Natural killer cell treated with Interleukin-12 subunit alpha and Interleukin-12 subunit beta and Interleukin-15 and Interleukin-18, amount 100 ng/mL, for 72 hours (primary cell): Measurements from ENCODE around the gene BMPR1B. TPM values are rescaled to one million over a fixed set of nuclear protein-coding genes. Genes with fewer than 3 reads are reported as not detected.

Experiments
- ATAC-seq, 2 donors: fragments of 150-1000 bp; cut with Tn5 transposase in 1 of 2; sonication (Bioruptor Pico), chemical (Tn5 transposase) in 1 of 2; 2 replicates each; pipeline ENCODE4 v1.10.0; 2021
- DNase-seq: peaks from one replicate; pipeline ENCODE4 v3.0.0; 2022; ENCODE audit warnings: low spot score
- H3K27ac Mint-ChIP-seq, 2 donors: 1 replicate in 1 of 2; 2 replicates in 1 of 2; pipeline ENCODE4 v1.8.0; 2022; ENCODE audit warnings: mixed read lengths in 2 of 2, mild to moderate bottlenecking in 1 of 2, moderate library complexity in 1 of 2
- H3K27me3 Mint-ChIP-seq, 2 donors: 1 replicate in 1 of 2; 2 replicates in 1 of 2; pipeline ENCODE4 v1.8.0; 2022; ENCODE audit warnings: mixed read lengths in 2 of 2
- H3K36me3 Mint-ChIP-seq: one replicate; pipeline ENCODE4 v1.8.0; 2022; ENCODE audit warnings: mixed read lengths
- H3K4me1 Mint-ChIP-seq, 2 donors: 1 replicate in 1 of 2; 2 replicates in 1 of 2; pipeline ENCODE4 v1.8.0; 2022; ENCODE audit warnings: low read depth in 2 of 2, mixed read lengths in 2 of 2, mild to moderate bottlenecking in 1 of 2
- H3K4me3 Mint-ChIP-seq: one replicate; pipeline ENCODE4 v1.8.0; 2022; ENCODE audit warnings: mixed read lengths
- H3K9me3 Mint-ChIP-seq: 2 replicates; pipeline ENCODE4 v1.8.0; 2022; ENCODE audit warnings: mixed read lengths
- total RNA-seq, 2 donors: library from RNA; stranded (reverse); gene quantifications; one replicate each; pipeline ENCODE4 v1.2.3, GENCODE V29; 2022

BMPR1B gene
- total RNA-seq, 2 donors from 2014 or later: not detected

DNA sequence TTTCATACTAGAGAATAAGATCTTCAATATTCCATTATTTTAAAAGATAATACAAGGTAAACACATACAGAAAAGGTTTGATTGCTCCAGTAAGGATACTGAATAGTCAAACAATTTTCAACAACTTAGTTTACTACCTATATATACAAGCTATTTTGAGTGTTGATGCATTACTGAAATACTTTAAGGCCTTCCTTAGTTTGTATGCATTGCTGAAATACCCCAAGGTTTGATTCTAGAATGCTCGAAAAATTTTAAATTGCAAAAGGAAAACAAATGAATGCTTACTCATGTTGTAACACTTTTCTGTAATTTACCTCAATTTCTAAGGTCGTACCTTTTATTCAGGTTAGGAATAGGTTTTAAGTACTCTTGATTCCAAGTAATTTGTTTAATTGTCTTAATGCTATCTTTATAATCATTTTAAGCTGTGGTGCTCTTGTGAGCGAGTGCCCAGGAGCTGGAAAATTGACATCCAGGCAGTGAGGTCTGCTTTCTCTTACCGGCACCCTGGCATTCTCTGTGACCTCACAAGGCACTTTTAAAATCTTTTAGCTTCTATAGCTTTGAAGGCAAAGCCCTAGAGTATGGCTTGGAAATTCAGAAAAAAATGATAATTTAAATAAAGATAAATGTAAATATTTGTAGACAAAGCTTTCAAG is 114.0 kb downstream of the BMPR1B start:
- H3K9me3 Mint-ChIP-seq: no peaks in the 10 kb centered on the region
- H3K27me3 Mint-ChIP-seq: no peaks in the 10 kb centered on the region
- H3K4me3 Mint-ChIP-seq: no peak overlapping the region
- no peaks in the 10 kb centered on the region for H3K36me3 Mint-ChIP-seq
- DNase-seq (no peak), ATAC-seq (no peak)
- no peaks in the 10 kb centered on the region for H3K4me1 Mint-ChIP-seq
- no peak overlapping the region for H3K27ac Mint-ChIP-seq

DNA sequence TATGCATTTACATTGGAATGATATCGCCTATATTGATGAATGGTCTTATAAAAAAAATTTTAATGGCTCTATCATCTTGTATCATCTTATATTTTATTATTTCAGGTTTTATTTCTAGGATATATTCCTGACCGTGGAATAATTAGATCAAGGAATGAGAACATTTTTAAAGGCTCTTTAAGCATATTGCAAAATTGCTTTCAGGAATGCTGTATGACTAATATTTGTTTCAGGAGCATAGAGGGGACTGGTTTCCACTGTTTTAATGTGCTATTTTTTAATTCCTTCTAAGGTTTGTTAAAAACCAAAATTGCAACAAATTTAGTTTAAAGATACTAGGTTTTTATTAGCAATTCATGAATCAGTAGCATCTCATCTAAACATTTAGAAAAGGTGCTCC is 120.2 kb downstream of the BMPR1B start:
- no peak for ATAC-seq
- H3K4me1 Mint-ChIP-seq: no peaks in the 10 kb centered on the region
- no peaks in the 10 kb centered on the region for H3K36me3 Mint-ChIP-seq
- H3K27me3 Mint-ChIP-seq: no peaks in the 10 kb centered on the region
- DNase-seq: no peak
- H3K27ac Mint-ChIP-seq: no peak overlapping the region
- no peaks in the 10 kb centered on the region for H3K9me3 Mint-ChIP-seq
- no peak overlapping the region for H3K4me3 Mint-ChIP-seq

- DNase-seq: no peak
Measured at GRCh38 chr4:94880956-94881355, 123.2 kb downstream of the BMPR1B start.

GRCh38 chr4:94882756-94883155 is 125.0 kb downstream of the BMPR1B start:
- peaks cover 0 to 4% of the 10 kb centered on the region in 2 donors for H3K27me3 Mint-ChIP-seq
- no peak overlapping the region for H3K4me3 Mint-ChIP-seq
- peaks cover 4% of the 10 kb centered on the region for H3K9me3 Mint-ChIP-seq
- no peaks in the 10 kb centered on the region for H3K4me1 Mint-ChIP-seq
- ATAC-seq (no peak), DNase-seq (no peak)
- no peak overlapping the region for H3K27ac Mint-ChIP-seq
- H3K36me3 Mint-ChIP-seq: no peaks in the 10 kb centered on the region

More at GRCh38 chr4:94880956-94881355, 123.2 kb downstream of the BMPR1B start:
- ATAC-seq: no peak
- no peak overlapping the region for H3K27ac Mint-ChIP-seq
- H3K9me3 Mint-ChIP-seq: no peaks in the 10 kb centered on the region
- H3K4me1 Mint-ChIP-seq: no peaks in the 10 kb centered on the region
- no peaks in the 10 kb centered on the region for H3K36me3 Mint-ChIP-seq
- H3K4me3 Mint-ChIP-seq: no peak overlapping the region
- no peaks in the 10 kb centered on the region for H3K27me3 Mint-ChIP-seq

- peaks cover 4% of the 10 kb centered on the region for H3K9me3 Mint-ChIP-seq
- H3K4me1 Mint-ChIP-seq: no peaks in the 10 kb centered on the region
- H3K36me3 Mint-ChIP-seq: no peaks in the 10 kb centered on the region
- H3K4me3 Mint-ChIP-seq: no peak overlapping the region
- peaks cover 0 to 4% of the 10 kb centered on the region in 2 donors for H3K27me3 Mint-ChIP-seq
- H3K27ac Mint-ChIP-seq: no peak overlapping the region
- DNase-seq: no peak
- ATAC-seq: no peak
Measured at GRCh38 chr4:94887027-94887426, 129.3 kb downstream of the BMPR1B start.

- H3K36me3 Mint-ChIP-seq: no peaks in the 10 kb centered on the region
- ATAC-seq: no peak
- peaks cover 4% of the 10 kb centered on the region for H3K9me3 Mint-ChIP-seq
- H3K4me3 Mint-ChIP-seq: no peak overlapping the region
- no peaks in the 10 kb centered on the region for H3K4me1 Mint-ChIP-seq
- peaks cover 0 to 4% of the 10 kb centered on the region in 2 donors for H3K27me3 Mint-ChIP-seq
- no peak overlapping the region for H3K27ac Mint-ChIP-seq
- DNase-seq: no peak
Measured at GRCh38 chr4:94889523-94889922, 131.8 kb downstream of the BMPR1B start.

- Mint-ChIP-seq H3K9me3 (peaks cover 4% of the 10 kb centered on the region), H3K27me3 (peaks cover 0 to 4% of the 10 kb centered on the region in 2 donors), H3K4me1 (no peaks in the 10 kb centered on the region), H3K4me3 (no peak overlapping the region), H3K36me3 (no peaks in the 10 kb centered on the region), H3K27ac (no peak overlapping the region)
- ATAC-seq: no peak
- no peak for DNase-seq
Measured at GRCh38 chr4:94889946-94890345, 132.2 kb downstream of the BMPR1B start.

DNA sequence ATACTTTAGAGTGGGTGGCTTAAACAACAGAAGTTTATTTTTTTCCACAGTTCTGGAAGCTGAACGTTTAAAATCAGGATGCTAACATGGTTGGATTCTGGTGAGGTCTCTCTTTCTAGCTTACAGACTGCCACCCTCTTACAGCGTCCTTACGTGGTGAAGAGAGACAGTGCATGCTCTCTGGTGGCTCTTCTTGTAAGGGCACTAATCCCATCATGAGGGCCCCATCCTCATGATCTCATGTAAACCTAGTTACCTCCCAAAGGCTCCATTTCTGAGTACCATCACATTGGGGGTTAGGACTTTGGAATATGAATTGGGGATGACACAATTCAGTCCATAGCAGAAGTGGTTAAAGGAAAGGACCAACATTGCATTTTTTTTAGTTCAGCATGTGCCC is 132.8 kb downstream of the BMPR1B start:
- peaks cover 4% of the 10 kb centered on the region for H3K9me3 Mint-ChIP-seq
- H3K27me3 Mint-ChIP-seq: peaks cover 0 to 4% of the 10 kb centered on the region in 2 donors
- H3K27ac Mint-ChIP-seq: no peak overlapping the region
- DNase-seq (no peak), ATAC-seq (no peak)
- no peaks in the 10 kb centered on the region for H3K4me1 Mint-ChIP-seq
- no peak overlapping the region for H3K4me3 Mint-ChIP-seq
- no peaks in the 10 kb centered on the region for H3K36me3 Mint-ChIP-seq

DNA sequence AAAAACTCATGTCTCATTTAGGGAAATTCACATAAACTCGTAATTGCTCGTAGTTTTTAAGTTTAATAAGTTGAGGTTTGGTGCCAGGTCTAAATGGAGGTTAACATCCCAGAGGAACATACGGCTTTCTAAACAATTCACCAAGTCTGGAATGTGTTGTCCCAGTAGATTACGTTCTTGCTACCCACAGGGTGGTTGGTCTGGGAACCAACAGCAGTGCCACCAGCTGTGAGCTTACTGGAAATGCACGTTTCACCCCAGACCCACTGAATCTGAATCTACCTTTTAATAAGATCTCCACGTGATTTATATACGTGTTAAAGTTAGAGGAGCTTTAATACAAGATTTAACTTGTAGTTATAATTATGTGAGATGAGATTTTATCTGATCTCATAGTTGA is 134.3 kb downstream of the BMPR1B start:
- no peak overlapping the region for H3K4me3 Mint-ChIP-seq
- no peak for DNase-seq
- no peaks in the 10 kb centered on the region for H3K27me3 Mint-ChIP-seq
- no peaks in the 10 kb centered on the region for H3K9me3 Mint-ChIP-seq
- no peak overlapping the region for H3K27ac Mint-ChIP-seq
- no peak for ATAC-seq
- no peaks in the 10 kb centered on the region for H3K4me1 Mint-ChIP-seq
- H3K36me3 Mint-ChIP-seq: no peaks in the 10 kb centered on the region

DNA sequence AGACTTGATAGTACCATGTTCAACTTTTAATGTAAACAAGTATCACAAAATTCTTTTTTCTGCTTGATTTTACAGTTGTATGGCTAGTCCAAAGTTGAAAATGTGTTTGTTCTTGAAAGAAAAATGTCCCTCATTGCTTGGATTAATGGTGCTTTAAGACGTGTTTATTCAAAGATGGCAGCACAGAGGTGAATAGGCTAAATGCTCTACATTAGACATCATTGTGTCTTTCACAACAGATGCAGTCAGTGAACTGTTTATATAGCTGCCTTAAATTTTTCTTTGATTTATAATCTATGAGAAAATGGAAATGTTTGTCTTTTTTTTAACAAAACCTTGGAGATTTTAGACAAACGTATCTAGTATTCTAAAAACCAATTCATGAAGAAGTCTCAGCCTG is 137.3 kb downstream of the BMPR1B start:
- no peaks in the 10 kb centered on the region for H3K27me3 Mint-ChIP-seq
- H3K36me3 Mint-ChIP-seq: no peaks in the 10 kb centered on the region
- DNase-seq (no peak), ATAC-seq (no peak)
- H3K4me1 Mint-ChIP-seq: no peaks in the 10 kb centered on the region
- H3K4me3 Mint-ChIP-seq: no peak overlapping the region
- H3K9me3 Mint-ChIP-seq: no peaks in the 10 kb centered on the region
- H3K27ac Mint-ChIP-seq: no peak overlapping the region

- H3K27ac Mint-ChIP-seq: no peak overlapping the region
- H3K27me3 Mint-ChIP-seq: no peaks in the 10 kb centered on the region
- no peaks in the 10 kb centered on the region for H3K9me3 Mint-ChIP-seq
- DNase-seq: no peak
- H3K4me1 Mint-ChIP-seq: no peaks in the 10 kb centered on the region
- H3K36me3 Mint-ChIP-seq: no peaks in the 10 kb centered on the region
- H3K4me3 Mint-ChIP-seq: no peak overlapping the region
- ATAC-seq: no peak
Measured at GRCh38 chr4:94897023-94897422, 139.3 kb downstream of the BMPR1B start.

- Mint-ChIP-seq H3K4me3 (no peak overlapping the region), H3K27ac (no peak overlapping the region), H3K4me1 (no peaks in the 10 kb centered on the region), H3K36me3 (no peaks in the 10 kb centered on the region), H3K27me3 (no peaks in the 10 kb centered on the region), H3K9me3 (no peaks in the 10 kb centered on the region)
- DNase-seq: no peak
- no peak for ATAC-seq
Measured at GRCh38 chr4:94905511-94905910, 147.8 kb downstream of the BMPR1B start.

- Mint-ChIP-seq H3K27ac (no peak overlapping the region), H3K4me1 (peaks cover 4 to 9% of the 10 kb centered on the region in 2 donors), H3K4me3 (no peak overlapping the region), H3K27me3 (no peaks in the 10 kb centered on the region), H3K36me3 (no peaks in the 10 kb centered on the region), H3K9me3 (no peaks in the 10 kb centered on the region)
- DNase-seq (no peak), ATAC-seq (no peak)
Measured at GRCh38 chr4:94909645-94910044, 151.9 kb downstream of the BMPR1B start.

DNA sequence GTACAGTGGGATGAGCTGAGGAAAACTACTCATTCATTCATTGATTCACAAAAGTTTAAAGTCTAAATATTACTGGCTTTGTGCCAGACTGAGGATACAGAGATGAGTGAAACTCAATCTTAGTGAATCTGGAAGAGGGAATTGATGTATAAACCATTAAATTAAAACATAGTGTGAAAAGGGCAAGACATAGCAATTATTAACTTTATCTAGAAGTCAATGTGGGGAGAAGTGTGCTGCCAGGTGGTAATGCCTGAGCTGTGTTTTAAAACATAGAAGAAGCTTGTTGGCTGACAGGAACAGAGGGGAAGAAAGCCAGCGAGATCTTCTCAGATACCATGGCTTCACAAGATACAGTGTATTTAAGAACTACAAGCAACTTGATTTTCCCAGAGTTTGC is 153.4 kb downstream of the BMPR1B start:
- H3K36me3 Mint-ChIP-seq: no peaks in the 10 kb centered on the region
- no peak overlapping the region for H3K4me3 Mint-ChIP-seq
- ATAC-seq (no peak), DNase-seq (no peak)
- no peaks in the 10 kb centered on the region for H3K27me3 Mint-ChIP-seq
- H3K9me3 Mint-ChIP-seq: peaks cover 2% of the 10 kb centered on the region
- no peak overlapping the region for H3K27ac Mint-ChIP-seq
- H3K4me1 Mint-ChIP-seq: peaks cover 4 to 9% of the 10 kb centered on the region in 2 donors

- peaks cover 4 to 9% of the 10 kb centered on the region in 2 donors for H3K4me1 Mint-ChIP-seq
- H3K9me3 Mint-ChIP-seq: peaks cover 2% of the 10 kb centered on the region
- no peaks in the 10 kb centered on the region for H3K27me3 Mint-ChIP-seq
- DNase-seq (no peak), ATAC-seq (no peak)
- H3K4me3 Mint-ChIP-seq: no peak overlapping the region
- H3K27ac Mint-ChIP-seq: no peak overlapping the region
- H3K36me3 Mint-ChIP-seq: peaks cover 4% of the 10 kb centered on the region
Measured at GRCh38 chr4:94912606-94913005, 154.9 kb downstream of the BMPR1B start.
